HepG2 (cell line): ENCODE measurements around the gene BRD3.

Experiments
- EP300 ChIP-seq, 3 experiments: sonication (generic) in 1 of 3; formaldehyde crosslinking in 1 of 3; IDR thresholded peaks; 2 replicates each; pipeline versions ENCODE4 v1.5.1 to v1.6.1; 2011 to 2020; ENCODE audit warnings: low read depth in 2 of 3, low read length in 2 of 3, borderline replicate concordance in 1 of 3, improper control_type of control experiment in 1 of 3, mild to moderate bottlenecking in 1 of 3, missing genetic modification reagents in 1 of 3, moderate library complexity in 1 of 3
- ETS1 ChIP-seq: sonication (generic); formaldehyde crosslinking; IDR thresholded peaks from 2 replicates; pipeline ENCODE4 v1.4.0; 2020; ENCODE audit warnings: missing genetic modification reagents
- FOXM1 ChIP-seq: sonication (generic); formaldehyde crosslinking; IDR thresholded peaks from 2 replicates; pipeline ENCODE4 v1.5.0; 2020; ENCODE audit warnings: missing genetic modification reagents
- HINFP ChIP-seq: sonication (generic); formaldehyde crosslinking; IDR thresholded peaks from 2 replicates; pipeline ENCODE4 v1.4.0; 2020; ENCODE audit warnings: low read depth, mild to moderate bottlenecking, missing genetic modification reagents
- KDM4B ChIP-seq: sonication (generic); formaldehyde crosslinking; IDR thresholded peaks from 2 replicates; pipeline ENCODE4 v1.4.0; 2020; ENCODE audit warnings: missing genetic modification reagents
- MLXIP ChIP-seq: sonication (generic); formaldehyde crosslinking; IDR thresholded peaks from 2 replicates; pipeline ENCODE4 v1.9.0; 2021; ENCODE audit warnings: missing genetic modification reagents, borderline replicate concordance
- SMAD1 ChIP-seq: sonication (generic); formaldehyde crosslinking; IDR thresholded peaks from 2 replicates; pipeline ENCODE4 v1.4.0; 2020; ENCODE audit warnings: missing genetic modification reagents, low read depth, mild to moderate bottlenecking, borderline replicate concordance
- TF ChIP-seq, protein P1 (sequence below): sonication (generic); formaldehyde crosslinking; IDR thresholded peaks from 2 replicates; pipeline ENCODE4 v1.4.0; 2020; ENCODE audit warnings: missing genetic modification reagents
- TF ChIP-seq, protein P2 (sequence below): IDR thresholded peaks from 2 replicates; pipeline ENCODE4 v1.6.1; 2016
- TF ChIP-seq, protein P3 (sequence below): sonication (generic); formaldehyde crosslinking; IDR thresholded peaks from 2 replicates; pipeline ENCODE4 v1.8.1; 2022; ENCODE audit warnings: mild to moderate bottlenecking, missing genetic modification reagents

DNA sequence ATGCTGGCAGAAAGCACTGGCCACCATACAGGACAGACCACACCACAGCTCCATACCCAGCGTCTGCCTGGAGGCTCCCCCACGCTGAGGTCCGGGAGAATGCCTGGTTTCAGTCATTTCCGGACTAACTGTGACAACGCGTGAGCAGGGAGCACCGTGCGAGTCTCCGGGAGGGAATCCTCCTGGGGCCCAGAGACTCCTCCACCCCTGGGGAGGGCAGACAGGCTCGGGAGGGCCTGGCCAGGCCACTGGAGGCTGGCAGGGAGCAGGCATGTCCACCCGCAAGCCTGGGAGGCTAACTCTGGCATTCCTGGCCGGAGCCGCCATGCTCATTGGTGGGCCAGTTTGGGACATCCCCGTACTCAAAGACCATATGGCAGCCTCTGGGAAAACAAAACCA is 36.0 kb downstream of the BRD3 start:
- TF ChIP-seq KDM4B (CRISPR knock-in tag) (no peak), SMAD1 (CRISPR knock-in tag) (no peak), FOXM1 (no peak), EP300 (IDR thresholded peaks at IDR 0.05; ENCODE audit: low read depth in 2 of 2, low read length in 2 of 2) (no peak), EP300 (CRISPR knock-in tag; IDR thresholded peaks at IDR 0.05; ENCODE audit: borderline replicate concordance) (no peak), HINFP (no peak), ETS1 (CRISPR knock-in tag) (no peak), MLXIP (no peak)
- TF ChIP-seq, protein P1, sequence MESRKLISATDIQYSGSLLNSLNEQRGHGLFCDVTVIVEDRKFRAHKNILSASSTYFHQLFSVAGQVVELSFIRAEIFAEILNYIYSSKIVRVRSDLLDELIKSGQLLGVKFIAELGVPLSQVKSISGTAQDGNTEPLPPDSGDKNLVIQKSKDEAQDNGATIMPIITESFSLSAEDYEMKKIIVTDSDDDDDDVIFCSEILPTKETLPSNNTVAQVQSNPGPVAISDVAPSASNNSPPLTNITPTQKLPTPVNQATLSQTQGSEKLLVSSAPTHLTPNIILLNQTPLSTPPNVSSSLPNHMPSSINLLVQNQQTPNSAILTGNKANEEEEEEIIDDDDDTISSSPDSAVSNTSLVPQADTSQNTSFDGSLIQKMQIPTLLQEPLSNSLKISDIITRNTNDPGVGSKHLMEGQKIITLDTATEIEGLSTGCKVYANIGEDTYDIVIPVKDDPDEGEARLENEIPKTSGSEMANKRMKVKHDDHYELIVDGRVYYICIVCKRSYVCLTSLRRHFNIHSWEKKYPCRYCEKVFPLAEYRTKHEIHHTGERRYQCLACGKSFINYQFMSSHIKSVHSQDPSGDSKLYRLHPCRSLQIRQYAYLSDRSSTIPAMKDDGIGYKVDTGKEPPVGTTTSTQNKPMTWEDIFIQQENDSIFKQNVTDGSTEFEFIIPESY (CRISPR knock-in tag): no peak
- TF ChIP-seq, protein P2, sequence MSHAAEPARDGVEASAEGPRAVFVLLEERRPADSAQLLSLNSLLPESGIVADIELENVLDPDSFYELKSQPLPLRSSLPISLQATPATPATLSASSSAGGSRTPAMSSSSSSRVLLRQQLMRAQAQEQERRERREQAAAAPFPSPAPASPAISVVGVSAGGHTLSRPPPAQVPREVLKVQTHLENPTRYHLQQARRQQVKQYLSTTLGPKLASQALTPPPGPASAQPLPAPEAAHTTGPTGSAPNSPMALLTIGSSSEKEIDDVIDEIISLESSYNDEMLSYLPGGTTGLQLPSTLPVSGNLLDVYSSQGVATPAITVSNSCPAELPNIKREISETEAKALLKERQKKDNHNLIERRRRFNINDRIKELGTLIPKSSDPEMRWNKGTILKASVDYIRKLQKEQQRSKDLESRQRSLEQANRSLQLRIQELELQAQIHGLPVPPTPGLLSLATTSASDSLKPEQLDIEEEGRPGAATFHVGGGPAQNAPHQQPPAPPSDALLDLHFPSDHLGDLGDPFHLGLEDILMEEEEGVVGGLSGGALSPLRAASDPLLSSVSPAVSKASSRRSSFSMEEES (CRISPR knock-in tag): no peak
- TF ChIP-seq, protein P3, sequence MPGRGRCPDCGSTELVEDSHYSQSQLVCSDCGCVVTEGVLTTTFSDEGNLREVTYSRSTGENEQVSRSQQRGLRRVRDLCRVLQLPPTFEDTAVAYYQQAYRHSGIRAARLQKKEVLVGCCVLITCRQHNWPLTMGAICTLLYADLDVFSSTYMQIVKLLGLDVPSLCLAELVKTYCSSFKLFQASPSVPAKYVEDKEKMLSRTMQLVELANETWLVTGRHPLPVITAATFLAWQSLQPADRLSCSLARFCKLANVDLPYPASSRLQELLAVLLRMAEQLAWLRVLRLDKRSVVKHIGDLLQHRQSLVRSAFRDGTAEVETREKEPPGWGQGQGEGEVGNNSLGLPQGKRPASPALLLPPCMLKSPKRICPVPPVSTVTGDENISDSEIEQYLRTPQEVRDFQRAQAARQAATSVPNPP (CRISPR knock-in tag): no peak
